ENCODE data around the gene CD79B. TPM values are rescaled to one million over a fixed set of nuclear protein-coding genes. Genes with fewer than 3 reads are reported as not detected.

Gene CD79B
- total RNA-seq, 1 donor from 2014 or later: 4.7 TPM

DNA sequence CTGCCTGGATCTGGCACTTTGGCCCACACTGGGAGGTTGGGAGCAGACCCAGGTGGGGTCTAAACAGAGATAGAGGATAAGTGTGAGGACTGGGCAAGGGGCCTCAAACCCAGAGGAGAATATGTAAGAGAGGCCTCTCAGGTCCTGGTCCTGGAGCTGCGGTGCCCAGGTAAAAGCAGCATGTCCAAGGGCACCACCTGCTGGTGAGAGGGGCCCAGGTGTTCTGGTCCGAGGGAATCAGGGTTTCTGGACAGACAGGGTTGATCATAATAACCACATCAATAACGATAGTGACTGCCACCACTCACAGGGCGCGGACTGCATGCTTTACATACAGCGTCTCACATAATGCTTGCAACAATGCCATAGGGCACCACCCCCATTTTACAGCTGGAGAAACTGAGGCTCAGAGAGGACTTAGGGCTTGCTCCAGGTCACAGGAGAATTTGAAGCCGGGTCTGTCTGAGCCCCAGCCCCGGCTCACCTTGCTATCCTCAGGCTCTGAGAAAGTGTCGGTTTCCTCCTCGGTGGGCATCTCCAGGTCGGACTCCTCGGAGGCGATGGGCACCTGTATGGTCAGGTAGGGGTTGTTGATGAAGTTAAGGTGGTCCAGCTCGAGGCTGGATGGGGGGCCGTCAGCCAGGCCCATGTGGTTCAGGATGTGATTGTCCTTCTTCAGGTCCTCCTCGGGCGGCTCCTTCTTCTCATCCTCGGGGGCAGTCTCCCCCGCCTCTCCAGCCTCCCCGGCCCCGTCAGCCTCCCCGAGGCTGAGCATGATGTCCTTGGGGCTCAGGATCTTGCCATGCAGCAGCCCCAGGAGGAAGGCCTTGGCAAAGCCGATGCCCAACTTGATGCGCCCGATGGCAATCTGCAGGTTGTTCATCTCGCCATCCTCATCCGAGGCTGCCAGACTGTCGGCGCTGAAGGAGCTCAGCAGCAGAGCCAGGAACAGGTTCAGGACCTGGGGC, 19.1 kb upstream of the CD79B start:
- no peak for DNase-seq
- no peaks in the 10 kb centered on the region for H3K36me3 ChIP-seq
- TF ChIP-seq, protein P1, sequence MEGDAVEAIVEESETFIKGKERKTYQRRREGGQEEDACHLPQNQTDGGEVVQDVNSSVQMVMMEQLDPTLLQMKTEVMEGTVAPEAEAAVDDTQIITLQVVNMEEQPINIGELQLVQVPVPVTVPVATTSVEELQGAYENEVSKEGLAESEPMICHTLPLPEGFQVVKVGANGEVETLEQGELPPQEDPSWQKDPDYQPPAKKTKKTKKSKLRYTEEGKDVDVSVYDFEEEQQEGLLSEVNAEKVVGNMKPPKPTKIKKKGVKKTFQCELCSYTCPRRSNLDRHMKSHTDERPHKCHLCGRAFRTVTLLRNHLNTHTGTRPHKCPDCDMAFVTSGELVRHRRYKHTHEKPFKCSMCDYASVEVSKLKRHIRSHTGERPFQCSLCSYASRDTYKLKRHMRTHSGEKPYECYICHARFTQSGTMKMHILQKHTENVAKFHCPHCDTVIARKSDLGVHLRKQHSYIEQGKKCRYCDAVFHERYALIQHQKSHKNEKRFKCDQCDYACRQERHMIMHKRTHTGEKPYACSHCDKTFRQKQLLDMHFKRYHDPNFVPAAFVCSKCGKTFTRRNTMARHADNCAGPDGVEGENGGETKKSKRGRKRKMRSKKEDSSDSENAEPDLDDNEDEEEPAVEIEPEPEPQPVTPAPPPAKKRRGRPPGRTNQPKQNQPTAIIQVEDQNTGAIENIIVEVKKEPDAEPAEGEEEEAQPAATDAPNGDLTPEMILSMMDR (IDR thresholded peaks at IDR 0.05): peak; percentile 27

DNA sequence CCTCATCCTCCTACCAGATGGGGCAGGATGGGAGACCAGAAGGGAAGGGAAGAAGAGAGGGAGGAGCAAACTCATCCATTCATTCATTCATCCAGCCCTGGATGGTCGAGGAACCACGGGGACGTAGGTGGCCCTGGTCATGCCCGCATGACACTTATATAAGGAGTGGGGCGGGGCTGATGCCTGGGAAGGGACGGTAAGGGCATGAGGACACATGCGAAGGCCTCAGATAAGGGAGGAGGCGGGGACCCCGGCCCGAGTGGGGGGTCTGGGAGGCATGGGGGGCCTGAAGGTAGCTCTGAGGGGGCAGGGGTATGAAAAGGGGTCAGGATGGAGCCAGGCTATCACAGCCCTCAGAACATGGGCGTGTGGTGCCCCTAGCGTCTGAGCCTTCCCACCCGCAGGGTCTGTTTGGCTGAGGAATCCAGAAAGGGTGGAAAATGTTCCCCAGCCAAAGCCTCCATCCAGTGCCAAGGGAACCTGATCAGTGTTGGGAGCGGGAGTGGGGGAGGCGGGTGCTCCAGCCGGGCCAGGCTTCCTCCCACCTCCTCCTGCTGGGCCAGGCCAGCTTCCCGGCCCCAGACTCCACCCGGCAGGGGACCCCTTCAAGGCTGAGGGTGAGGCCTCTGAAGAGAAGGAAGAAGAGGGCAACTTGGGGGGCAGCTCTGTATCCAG, 17.6 kb upstream of the CD79B start:
- ATAC-seq: no peak
- H3K4me3 ChIP-seq: no peak overlapping the region
- H3K4me1 ChIP-seq: peaks cover 12% of the 10 kb centered on the region

More for the DNA sequence above, 19.1 kb upstream of the CD79B start:
- Histone ChIP-seq H3K27me3 (ENCODE audit: low read depth) (no peaks in the 10 kb centered on the region), H3K4me1 (peaks cover 9% of the 10 kb centered on the region), H3K27ac (no peak overlapping the region), H3K9me3 (no peaks in the 10 kb centered on the region), H3K4me3 (no peak overlapping the region)
- ATAC-seq: peak; percentile 7 to 29
- intact Hi-C loops (cut with DNase I): no loop called here

DNA sequence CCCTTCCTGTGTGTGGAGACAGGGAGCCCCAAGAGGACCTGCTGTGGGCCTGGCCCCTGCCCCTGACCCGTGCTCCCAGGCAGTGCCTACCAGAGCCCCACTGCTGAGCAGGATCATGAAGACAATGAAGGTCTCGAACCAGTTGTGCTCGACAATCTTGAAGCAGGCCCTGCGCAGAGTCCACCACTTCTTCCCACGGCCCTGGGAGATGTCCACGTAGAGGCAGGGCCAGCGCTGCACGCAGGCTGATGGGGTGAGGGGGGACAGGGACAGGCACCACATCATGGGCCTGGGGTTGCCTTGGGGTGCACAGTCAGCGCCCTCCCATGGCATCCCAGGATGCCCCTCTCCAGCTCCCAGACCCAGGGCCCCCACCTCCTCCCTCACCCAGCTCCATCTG, 16.4 kb upstream of the CD79B start:
- H3K4me3 ChIP-seq: no peak overlapping the region
- H3K36me3 ChIP-seq: no peaks in the 10 kb centered on the region
- intact Hi-C loops (cut with DNase I): no loop called here
- ATAC-seq: no peak
- H3K27ac ChIP-seq: no peak overlapping the region
- H3K9me3 ChIP-seq: no peaks in the 10 kb centered on the region
- H3K27me3 ChIP-seq (ENCODE audit: low read depth): no peaks in the 10 kb centered on the region
- no peak for DNase-seq
- TF ChIP-seq, protein P1 (IDR thresholded peaks at IDR 0.05): no peak
- peaks cover 12% of the 10 kb centered on the region for H3K4me1 ChIP-seq

More for the DNA sequence above, 17.6 kb upstream of the CD79B start:
- DNase-seq: no peak
- intact Hi-C loops (cut with DNase I): no loop called here
- TF ChIP-seq, protein P1 (IDR thresholded peaks at IDR 0.05): no peak
- H3K36me3 ChIP-seq: no peaks in the 10 kb centered on the region
- H3K9me3 ChIP-seq: no peaks in the 10 kb centered on the region
- no peaks in the 10 kb centered on the region for H3K27me3 ChIP-seq (ENCODE audit: low read depth)
- no peak overlapping the region for H3K27ac ChIP-seq

DNA sequence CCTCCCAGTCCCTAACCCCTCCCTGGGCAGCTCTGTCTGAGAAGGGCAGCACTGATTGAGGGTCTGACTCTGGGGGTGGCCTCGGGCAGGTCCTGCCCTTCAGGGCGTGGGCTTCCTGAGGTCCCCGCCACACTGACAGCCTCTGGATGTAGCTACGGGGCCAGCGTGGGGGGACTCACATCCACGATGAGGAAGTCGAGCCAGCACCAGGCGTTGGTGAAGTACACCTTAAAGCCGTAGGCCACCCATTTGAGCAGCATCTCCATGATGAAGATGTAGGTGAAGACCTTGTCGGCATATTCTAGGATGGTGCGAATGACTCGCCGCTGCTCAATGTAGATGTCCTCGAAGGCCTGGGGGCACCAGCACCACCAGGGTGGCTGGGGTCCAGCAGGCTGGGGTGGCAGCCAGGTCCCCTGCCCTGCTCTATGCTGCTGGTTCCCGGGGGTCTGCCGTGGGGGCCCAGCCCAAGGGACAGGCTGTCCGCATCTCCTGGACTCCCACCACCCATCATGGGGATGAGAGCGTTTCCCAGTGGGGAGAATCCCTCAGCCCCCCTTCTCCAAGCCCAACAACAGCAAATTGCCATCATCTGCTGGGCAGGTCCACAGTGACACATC, 15.7 kb upstream of the CD79B start:
- H3K27me3 ChIP-seq (ENCODE audit: low read depth): no peaks in the 10 kb centered on the region
- no peaks in the 10 kb centered on the region for H3K9me3 ChIP-seq
- peaks cover 12% of the 10 kb centered on the region for H3K4me1 ChIP-seq
- intact Hi-C loops (cut with DNase I): no loop called here
- H3K27ac ChIP-seq: no peak overlapping the region
- ATAC-seq (no peak), DNase-seq (no peak)
- H3K36me3 ChIP-seq: no peaks in the 10 kb centered on the region
- H3K4me3 ChIP-seq: no peak overlapping the region
- TF ChIP-seq, protein P1 (IDR thresholded peaks at IDR 0.05): no peak
